MM.1S (cell line): ENCODE measurements around the gene PIP5K1C.
A peak's percentile ranks its signal among the peaks of the same experiment; 100 is the strongest.

Source experiments
- CTCF ChIP-seq: fragments of 300-600 bp; sonication (generic); IDR thresholded peaks from 2 replicates; pipeline ENCODE4 v1.5.1; 2016; ENCODE audit warnings: antibody characterized with exemption, low read length, mixed read lengths
- EZH2 ChIP-seq: fragments of 300-600 bp; sonication (generic); optimal IDR thresholded peaks from 2 replicates; pipeline ENCODE3; 2017; ENCODE audit warnings: low read depth, mild to moderate bottlenecking, antibody characterized with exemption, low read length, mixed read lengths

- TF ChIP-seq CTCF = peak; percentile 26
- TF ChIP-seq EZH2 = no peak
These were observed 15.4 kb downstream of the PIP5K1C start for GRCh38 chr19:3684817-3685410.
